Activated B cell treated with CpG ODN at 0.5 μM for 24 hours (primary cell): ENCODE results near the gene PGGHG. TPM values are rescaled to one million over a fixed set of nuclear protein-coding genes. Genes with fewer than 3 reads are reported as not detected.
A peak's percentile ranks its signal among the peaks of the same experiment; 100 is the strongest.

ENCODE experiments used
- ATAC-seq: fragments of 200-7000 bp; cut with Tn5 transposase; one replicate; pipeline ENCODE4 v1.10.0; 2021; ENCODE audit warnings: low read depth, mild to moderate bottlenecking, moderate library complexity
- CTCF ChIA-PET: fragments of 350-600 bp; sonication (Branson Sonifier 250); formaldehyde crosslinking; loops from one replicate; lab custom pipeline; 2021; ENCODE audit warnings: antibody characterized with exemption; lab: Charles Lee
- POLR2A ChIA-PET: fragments of 350-600 bp; sonication (Branson Sonifier 250); formaldehyde crosslinking; loops from one replicate; lab custom pipeline; 2021; ENCODE audit warnings: antibody characterized with exemption; lab: Charles Lee
- DNase-seq: peaks from one replicate; pipeline ENCODE4 v3.0.0; 2022
- H3K27ac Mint-ChIP-seq: one replicate; pipeline ENCODE4 v1.8.0; 2020; ENCODE audit warnings: mixed read lengths
- H3K27me3 Mint-ChIP-seq: one replicate; pipeline ENCODE4 v1.8.0; 2021; ENCODE audit warnings: mixed read lengths
- H3K36me3 Mint-ChIP-seq: one replicate; pipeline ENCODE4 v1.8.0; 2021; ENCODE audit warnings: low read depth, mixed read lengths
- H3K4me1 Mint-ChIP-seq: one replicate; pipeline ENCODE4 v1.8.0; 2021; ENCODE audit warnings: mixed read lengths
- H3K4me3 Mint-ChIP-seq: one replicate; pipeline ENCODE4 v1.8.0; 2020; ENCODE audit warnings: mild to moderate bottlenecking, mixed read lengths
- H3K9me3 Mint-ChIP-seq: one replicate; pipeline ENCODE4 v1.8.0; 2020; ENCODE audit warnings: mixed read lengths
- intact Hi-C: fragments of 100-400 bp; cut with micrococcal nuclease; formaldehyde crosslinking; loops from one replicate; pipeline ENCODE4 v1.15.1; 2024
- total RNA-seq: library from RNA; stranded (reverse); gene quantifications from 2 replicates; pipeline ENCODE4 v1.2.3, GENCODE V29; 2022
- TF ChIP-seq, protein P1 (sequence below): fragments of 200-600 bp; IDR thresholded peaks from one replicate; pipeline ENCODE4 v1.8.0; 2022; ENCODE audit warnings: antibody characterized with exemption, mild to moderate bottlenecking

PGGHG gene
- total RNA-seq, 1 donor from 2014 or later, result 74.1 TPM

DNA sequence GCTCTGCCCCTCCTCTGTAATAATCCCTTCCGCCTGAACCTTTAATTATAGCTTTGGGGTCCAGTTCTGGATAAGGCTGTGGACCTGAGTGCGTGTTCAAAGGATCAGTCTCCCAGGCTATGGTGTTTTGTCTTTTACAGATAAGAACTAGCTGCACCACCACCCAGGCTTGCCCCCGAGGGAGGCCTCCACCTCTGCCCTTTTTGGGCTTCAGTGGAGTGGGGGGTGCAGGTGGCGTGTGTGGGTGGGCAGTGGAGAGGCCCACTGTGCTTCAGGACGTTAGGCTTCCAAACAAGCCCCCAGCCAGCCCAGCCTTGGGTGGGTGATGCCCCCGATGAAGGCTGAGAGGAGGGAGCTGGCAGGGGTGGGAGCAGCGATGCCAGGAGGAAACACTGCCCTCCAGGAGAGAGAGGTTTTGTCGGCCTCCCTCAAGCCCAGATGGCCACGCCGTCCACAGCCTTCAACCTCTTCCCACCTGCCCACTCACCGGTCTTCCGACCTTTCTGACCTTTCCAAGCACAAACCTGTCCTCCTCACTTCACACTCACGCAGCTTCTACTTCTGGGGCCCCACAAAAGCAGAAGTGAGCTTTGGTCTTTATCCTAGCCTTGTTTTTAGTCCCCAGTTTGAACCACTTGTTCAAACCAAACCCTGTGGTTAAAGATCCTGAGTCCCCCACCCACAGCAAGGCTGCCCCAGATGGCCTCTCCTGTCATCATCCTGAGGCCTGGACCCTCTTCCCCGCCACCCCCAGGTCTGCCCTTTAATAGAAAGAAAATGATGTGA is 31.8 kb upstream of the PGGHG start:
- TF ChIP-seq, protein P1, sequence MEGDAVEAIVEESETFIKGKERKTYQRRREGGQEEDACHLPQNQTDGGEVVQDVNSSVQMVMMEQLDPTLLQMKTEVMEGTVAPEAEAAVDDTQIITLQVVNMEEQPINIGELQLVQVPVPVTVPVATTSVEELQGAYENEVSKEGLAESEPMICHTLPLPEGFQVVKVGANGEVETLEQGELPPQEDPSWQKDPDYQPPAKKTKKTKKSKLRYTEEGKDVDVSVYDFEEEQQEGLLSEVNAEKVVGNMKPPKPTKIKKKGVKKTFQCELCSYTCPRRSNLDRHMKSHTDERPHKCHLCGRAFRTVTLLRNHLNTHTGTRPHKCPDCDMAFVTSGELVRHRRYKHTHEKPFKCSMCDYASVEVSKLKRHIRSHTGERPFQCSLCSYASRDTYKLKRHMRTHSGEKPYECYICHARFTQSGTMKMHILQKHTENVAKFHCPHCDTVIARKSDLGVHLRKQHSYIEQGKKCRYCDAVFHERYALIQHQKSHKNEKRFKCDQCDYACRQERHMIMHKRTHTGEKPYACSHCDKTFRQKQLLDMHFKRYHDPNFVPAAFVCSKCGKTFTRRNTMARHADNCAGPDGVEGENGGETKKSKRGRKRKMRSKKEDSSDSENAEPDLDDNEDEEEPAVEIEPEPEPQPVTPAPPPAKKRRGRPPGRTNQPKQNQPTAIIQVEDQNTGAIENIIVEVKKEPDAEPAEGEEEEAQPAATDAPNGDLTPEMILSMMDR, result no peak
- no peak for DNase-seq
- Mint-ChIP-seq H3K27ac (peak overlapping the region; percentile 54), H3K9me3 (peaks cover 4% of the 10 kb centered on the region), H3K4me3 (no peak overlapping the region), H3K4me1 (peaks cover 30% of the 10 kb centered on the region), H3K36me3 (peaks cover 19% of the 10 kb centered on the region), H3K27me3 (no peaks in the 10 kb centered on the region)
- ATAC-seq, result peak; percentile 64
- ChIA-PET CTCF (interaction anchor here (1.0 to 1.2 kb wide), 3 partner anchors 11 to 70 kb away, joined by 3 read pairs; no protein-coding TSS in a partner anchor), POLR2A (interaction anchor here (0.9 to 3.6 kb wide), 7 partner anchors 9 to 50 kb away, joined by 3 to 46 read pairs (median 6); partner anchors contain the start of genes BET1L, PSMD13, RIC8A and SIRT3)
- intact Hi-C loops, result no loop called here

DNA sequence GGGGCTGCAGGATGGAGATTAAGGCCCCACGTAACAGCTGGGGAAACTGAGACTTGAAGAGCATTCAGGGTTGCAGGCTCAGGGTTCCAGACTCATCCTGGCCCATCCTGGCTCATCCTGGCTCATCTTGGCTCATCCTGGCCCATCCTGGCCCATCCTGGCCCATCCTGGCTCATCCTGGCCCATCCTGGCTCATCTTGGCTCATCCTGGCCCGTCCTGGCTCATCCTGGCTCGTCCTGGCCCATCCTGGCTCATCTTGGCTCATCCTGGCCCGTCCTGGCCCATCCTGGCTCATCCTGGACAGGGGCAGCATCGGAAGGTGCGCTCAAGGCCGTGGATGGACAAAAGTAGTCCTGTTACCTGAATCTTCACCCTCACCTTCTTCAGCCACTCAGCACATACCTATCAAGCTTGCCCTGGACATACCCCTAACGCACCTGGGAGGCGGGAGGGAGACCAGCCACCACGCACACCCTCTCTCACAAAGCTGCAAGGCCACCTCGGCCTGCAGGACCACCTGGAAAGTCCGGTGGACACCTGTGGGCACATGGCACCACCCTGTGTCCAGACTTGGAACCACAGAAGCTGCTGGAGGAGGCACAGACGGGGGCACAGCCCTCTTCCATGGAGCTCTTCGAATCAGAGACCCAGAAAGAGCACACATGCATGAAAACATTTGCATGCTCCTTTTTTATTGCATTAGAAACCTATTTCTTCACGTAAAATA is 31.0 kb upstream of the PGGHG start:
- intact Hi-C loops, result no loop called here
- Mint-ChIP-seq H3K4me3 (no peak overlapping the region), H3K36me3 (peaks cover 11% of the 10 kb centered on the region), H3K27me3 (no peaks in the 10 kb centered on the region), H3K4me1 (peaks cover 33% of the 10 kb centered on the region), H3K27ac (peak overlapping the region; percentile 61), H3K9me3 (peaks cover 5% of the 10 kb centered on the region)
- DNase-seq (no peak), ATAC-seq (no peak)
- TF ChIP-seq, protein P1, result no peak
- CTCF ChIA-PET, result interaction anchor here (1.0 to 1.2 kb wide), 4 partner anchors 8 to 69 kb away, joined by 3 to 4 read pairs (median 3); no protein-coding TSS in a partner anchor
- POLR2A ChIA-PET, result interaction anchor here (0.9 to 3.6 kb wide), 7 partner anchors 9 to 51 kb away, joined by 3 to 46 read pairs (median 6); partner anchors contain the start of genes BET1L, PSMD13, RIC8A and SIRT3

DNA sequence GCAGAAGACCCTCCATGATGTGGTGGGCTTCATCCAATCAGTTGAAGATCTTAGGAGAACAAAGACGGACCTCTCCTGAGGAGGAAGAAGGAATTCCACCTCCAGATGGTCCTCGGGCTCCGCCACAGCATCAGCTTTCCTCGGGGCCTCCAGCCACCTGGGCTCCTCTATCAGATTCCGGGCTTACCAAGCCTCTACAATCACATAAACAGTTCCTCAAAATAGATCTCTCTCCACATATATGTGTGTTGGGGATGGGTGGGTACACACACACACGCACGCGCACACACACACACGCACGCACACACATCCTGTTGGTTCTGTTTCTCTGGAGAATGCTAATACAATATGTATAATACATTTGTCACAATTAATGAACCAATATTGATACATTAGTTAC is 29.5 kb upstream of the PGGHG start:
- ChIA-PET CTCF (interaction anchor here (1.2 kb wide), 1 partner anchor 9 kb away, joined by 6 read pairs; no protein-coding TSS in a partner anchor), POLR2A (interaction anchor here (0.5 kb wide), 1 partner anchor 96 kb away, joined by 5 read pairs; no protein-coding TSS in a partner anchor)
- DNase-seq (no peak), ATAC-seq (no peak)
- peaks cover 5% of the 10 kb centered on the region for H3K9me3 Mint-ChIP-seq
- no peak overlapping the region for H3K4me3 Mint-ChIP-seq
- peaks cover 33% of the 10 kb centered on the region for H3K4me1 Mint-ChIP-seq
- no peak overlapping the region for H3K27ac Mint-ChIP-seq
- intact Hi-C loops, result no loop called here
- TF ChIP-seq, protein P1, result no peak
- no peaks in the 10 kb centered on the region for H3K36me3 Mint-ChIP-seq
- H3K27me3 Mint-ChIP-seq, result no peaks in the 10 kb centered on the region

DNA sequence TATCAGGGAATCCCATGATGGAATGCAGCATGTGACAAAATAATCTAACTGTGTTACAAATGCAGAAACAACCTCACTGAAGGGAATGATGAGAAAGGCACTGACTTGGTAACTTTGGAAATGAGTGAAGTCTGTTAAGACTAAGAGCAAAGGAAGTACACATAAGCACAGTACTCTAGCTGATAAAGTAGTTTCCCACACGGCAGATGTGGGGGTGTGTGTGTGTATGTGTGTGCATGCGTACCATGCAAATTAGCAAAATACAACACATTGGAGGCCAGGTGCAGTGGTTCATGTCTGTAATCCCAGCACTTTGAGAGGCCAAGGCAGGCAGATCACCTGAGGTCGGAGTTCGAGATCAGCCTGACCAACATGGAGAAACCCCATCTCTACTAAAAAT is 27.3 kb upstream of the PGGHG start:
- Mint-ChIP-seq H3K4me3 (no peak overlapping the region), H3K27ac (no peak overlapping the region), H3K4me1 (peaks cover 34% of the 10 kb centered on the region), H3K9me3 (peaks cover 5% of the 10 kb centered on the region), H3K27me3 (no peaks in the 10 kb centered on the region), H3K36me3 (no peaks in the 10 kb centered on the region)
- TF ChIP-seq, protein P1, result no peak
- DNase-seq, result no peak
- no peak for ATAC-seq
- CTCF ChIA-PET, result interaction anchor here (0.9 to 1.2 kb wide), 2 partner anchors 10 to 12 kb away, joined by 3 to 11 read pairs; no protein-coding TSS in a partner anchor
- intact Hi-C loops, result no loop called here
- POLR2A ChIA-PET, result no interaction called here
